Cardiac fibroblast (primary cell): ENCODE results near the gene ALLC.
"Not testable (repeated sequence)": the region's sequence is repeated elsewhere in the genome, so short reads cannot be mapped to it uniquely, and the experiment has no call there.

ENCODE experiments used
- DNase-seq, 2 donors: peaks; one replicate each; pipeline versions ENCODE4 v3.0.0 to v3.0.0-alpha.2; 2010; ENCODE audit warnings: low read depth in 2 of 2
- H3K4me3 ChIP-seq, 2 donors: replicated peaks in 1 of 2; 1 replicate in 1 of 2; 2 replicates in 1 of 2; pipeline ENCODE4 v1.5.1; 2011; ENCODE audit warnings: low read depth in 2 of 2, low read length in 2 of 2, mild to moderate bottlenecking in 2 of 2, moderate library complexity in 1 of 2
- TF ChIP-seq, protein P1 (sequence below): IDR thresholded peaks from one replicate; pipeline ENCODE4 v1.5.1; 2011; ENCODE audit warnings: low read depth, mild to moderate bottlenecking, low read length, inconsistent platforms

Gene ALLC

GRCh38 chr2:3657881-3658280 is at the start of gene ALLC:
TSS of gene ALLC (plus strand) at chr2:3658200. CDS start at chr2:3671158, 12,958 bp downstream.
- TF ChIP-seq, protein P1, sequence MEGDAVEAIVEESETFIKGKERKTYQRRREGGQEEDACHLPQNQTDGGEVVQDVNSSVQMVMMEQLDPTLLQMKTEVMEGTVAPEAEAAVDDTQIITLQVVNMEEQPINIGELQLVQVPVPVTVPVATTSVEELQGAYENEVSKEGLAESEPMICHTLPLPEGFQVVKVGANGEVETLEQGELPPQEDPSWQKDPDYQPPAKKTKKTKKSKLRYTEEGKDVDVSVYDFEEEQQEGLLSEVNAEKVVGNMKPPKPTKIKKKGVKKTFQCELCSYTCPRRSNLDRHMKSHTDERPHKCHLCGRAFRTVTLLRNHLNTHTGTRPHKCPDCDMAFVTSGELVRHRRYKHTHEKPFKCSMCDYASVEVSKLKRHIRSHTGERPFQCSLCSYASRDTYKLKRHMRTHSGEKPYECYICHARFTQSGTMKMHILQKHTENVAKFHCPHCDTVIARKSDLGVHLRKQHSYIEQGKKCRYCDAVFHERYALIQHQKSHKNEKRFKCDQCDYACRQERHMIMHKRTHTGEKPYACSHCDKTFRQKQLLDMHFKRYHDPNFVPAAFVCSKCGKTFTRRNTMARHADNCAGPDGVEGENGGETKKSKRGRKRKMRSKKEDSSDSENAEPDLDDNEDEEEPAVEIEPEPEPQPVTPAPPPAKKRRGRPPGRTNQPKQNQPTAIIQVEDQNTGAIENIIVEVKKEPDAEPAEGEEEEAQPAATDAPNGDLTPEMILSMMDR: no peak
- no peak for DNase-seq
- no peak within 1 kb of the TSS for H3K4me3 ChIP-seq

GRCh38 chr2:3608373-3609278 is 49.4 kb upstream of the ALLC start:
- TF ChIP-seq, protein P1: no peak
- DNase-seq: no peak
- no peak overlapping the region for H3K4me3 ChIP-seq

- DNase-seq, H3K4me3 ChIP-seq: not testable (repeated sequence)
Measured at GRCh38 chr2:3609279-3609673, 48.7 kb upstream of the ALLC start.

GRCh38 chr2:3610415-3610814 is 47.6 kb upstream of the ALLC start:
- H3K4me3 ChIP-seq: no peak overlapping the region
- no peak for DNase-seq
- TF ChIP-seq, protein P1: no peak

- DNase-seq: no peak
- TF ChIP-seq, protein P1: no peak
- H3K4me3 ChIP-seq: no peak overlapping the region
Measured at GRCh38 chr2:3610881-3611505, 47.0 kb upstream of the ALLC start.

GRCh38 chr2:3611589-3611988 is 46.4 kb upstream of the ALLC start:
- TF ChIP-seq, protein P1: no peak
- no peak for DNase-seq
- H3K4me3 ChIP-seq: no peak overlapping the region
